ENCODE results near the gene FBXW4.

GRCh38 chr10:101572785-101573184 is 122.2 kb downstream of the FBXW4 start:
- TF ChIP-seq, protein P1, sequence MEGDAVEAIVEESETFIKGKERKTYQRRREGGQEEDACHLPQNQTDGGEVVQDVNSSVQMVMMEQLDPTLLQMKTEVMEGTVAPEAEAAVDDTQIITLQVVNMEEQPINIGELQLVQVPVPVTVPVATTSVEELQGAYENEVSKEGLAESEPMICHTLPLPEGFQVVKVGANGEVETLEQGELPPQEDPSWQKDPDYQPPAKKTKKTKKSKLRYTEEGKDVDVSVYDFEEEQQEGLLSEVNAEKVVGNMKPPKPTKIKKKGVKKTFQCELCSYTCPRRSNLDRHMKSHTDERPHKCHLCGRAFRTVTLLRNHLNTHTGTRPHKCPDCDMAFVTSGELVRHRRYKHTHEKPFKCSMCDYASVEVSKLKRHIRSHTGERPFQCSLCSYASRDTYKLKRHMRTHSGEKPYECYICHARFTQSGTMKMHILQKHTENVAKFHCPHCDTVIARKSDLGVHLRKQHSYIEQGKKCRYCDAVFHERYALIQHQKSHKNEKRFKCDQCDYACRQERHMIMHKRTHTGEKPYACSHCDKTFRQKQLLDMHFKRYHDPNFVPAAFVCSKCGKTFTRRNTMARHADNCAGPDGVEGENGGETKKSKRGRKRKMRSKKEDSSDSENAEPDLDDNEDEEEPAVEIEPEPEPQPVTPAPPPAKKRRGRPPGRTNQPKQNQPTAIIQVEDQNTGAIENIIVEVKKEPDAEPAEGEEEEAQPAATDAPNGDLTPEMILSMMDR (IDR thresholded peaks at IDR 0.05) = no peak
- no peak for TF ChIP-seq POLR2A (IDR thresholded peaks at IDR 0.05)
